Smooth muscle cell (in vitro differentiated cells): ENCODE data around the gene LHCGR. TPM values are rescaled to one million over a fixed set of nuclear protein-coding genes. Genes with fewer than 3 reads are reported as not detected.
"Not testable (repeated sequence)": the region's sequence is repeated elsewhere in the genome, so short reads cannot be mapped to it uniquely, and the experiment has no call there.

ENCODE experiments used
- DNase-seq: peaks from one replicate; lab custom pipeline; 2025; ENCODE audit not compliant: unreplicated experiment; lab: John Stamatoyannopoulos, UW
- H2AFZ ChIP-seq: fragments of 200-600 bp; sonication (generic); 2 replicates; pipeline ENCODE4 v1.6.0; 2016; ENCODE audit warnings: antibody characterized with exemption, low read depth, mild to moderate bottlenecking
- H3F3A ChIP-seq: fragments of 200-600 bp; sonication (generic); 2 replicates; pipeline ENCODE4 v1.6.0; 2017; ENCODE audit warnings: antibody characterized with exemption, low read depth
- H3K27ac ChIP-seq: fragments of 200-600 bp; sonication (generic); 2 replicates; pipeline ENCODE4 v1.5.1; 2016; ENCODE audit warnings: low read depth, mild to moderate bottlenecking
- H3K27me3 ChIP-seq: fragments of 200-600 bp; sonication (generic); 2 replicates; pipeline ENCODE4 v1.6.1; 2016; ENCODE audit warnings: low read depth, mild to moderate bottlenecking
- H3K36me3 ChIP-seq: fragments of 200-600 bp; sonication (generic); 2 replicates; pipeline ENCODE4 v1.5.1; 2016; ENCODE audit warnings: low read depth
- H3K4me1 ChIP-seq: fragments of 200-600 bp; sonication (generic); 2 replicates; pipeline ENCODE4 v1.5.1; 2016; ENCODE audit warnings: low read depth
- H3K4me2 ChIP-seq: fragments of 200-600 bp; sonication (generic); 2 replicates; pipeline ENCODE4 v1.6.0; 2016; ENCODE audit warnings: mild to moderate bottlenecking
- H3K4me3 ChIP-seq: fragments of 200-600 bp; sonication (generic); 2 replicates; pipeline ENCODE4 v1.5.1; 2016; ENCODE audit warnings: mild to moderate bottlenecking
- H3K79me2 ChIP-seq: fragments of 200-600 bp; sonication (generic); 2 replicates; pipeline ENCODE4 v1.6.0; 2016; ENCODE audit warnings: low read depth, mild to moderate bottlenecking
- H3K9ac ChIP-seq: fragments of 200-600 bp; sonication (generic); 2 replicates; pipeline ENCODE4 v1.6.0; 2016; ENCODE audit warnings: low read depth
- H3K9me3 ChIP-seq: fragments of 200-600 bp; sonication (generic); replicated peaks from 2 replicates; pipeline ENCODE4 v1.5.1; 2016; ENCODE audit warnings: low read depth
- H4K20me1 ChIP-seq: fragments of 200-600 bp; sonication (generic); 2 replicates; pipeline ENCODE4 v1.6.0; 2016; ENCODE audit warnings: low read depth
- CTCF ChIP-seq: fragments of 200-600 bp; sonication (generic); IDR thresholded peaks from 2 replicates; pipeline ENCODE4 v1.5.1; 2017; ENCODE audit warnings: borderline replicate concordance, mild to moderate bottlenecking, antibody characterized with exemption; ENCODE audit not compliant: insufficient read depth, poor library complexity, severe bottlenecking
- WGBS: methylation state at CpG from one replicate; pipeline ENCODE4 v1.1.7; 2016; ENCODE audit warnings: low lambda C conversion rate; 5-methylcytosine and 5-hydroxymethylcytosine counted together
- polyA plus RNA-seq: library from polyadenylated mRNA; unstranded; fragments of >200 nt; fragmentation: Nextera tagmentation; extraction: Ambion mirVana; gene quantifications from 2 replicates; pipeline ENCODE4 v1.2.1, GENCODE V29; 2016
- total RNA-seq: library from RNA; depleted of rRNA; stranded (reverse); fragments of >200 nt; gene quantifications from 2 replicates; pipeline ENCODE4 v1.2.3, GENCODE V29; 2014

The LHCGR gene
- total and polyA plus RNA-seq, 2 experiments from 2014 or later, result not detected

GRCh38 chr2:48750128-48750739 is 5.3 kb downstream of the LHCGR start:
- no peak overlapping the region for H3K9ac ChIP-seq

GRCh38 chr2:48749291-48750127 is 6.0 kb downstream of the LHCGR start:
- peaks cover under 1% of the 10 kb centered on the region for H3K4me1 ChIP-seq
- 55% methylated on average over 2 of the region's 2 CpGs for WGBS
- H3K27me3 ChIP-seq, result peaks cover 2% of the 10 kb centered on the region
- no peaks in the 10 kb centered on the region for H3K9me3 ChIP-seq
- H3K79me2 ChIP-seq, result no peaks in the 10 kb centered on the region
- no peak overlapping the region for H3K4me3 ChIP-seq
- H3K36me3 ChIP-seq, result no peaks in the 10 kb centered on the region
- H3K27ac ChIP-seq, result no peak overlapping the region
- H2AFZ ChIP-seq, result no peak overlapping the region
- no peak overlapping the region for H3K4me2 ChIP-seq
- no peaks in the 10 kb centered on the region for H4K20me1 ChIP-seq
- H3F3A ChIP-seq, result no peaks in the 10 kb centered on the region
- DNase-seq, result no peak
- no peak for TF ChIP-seq CTCF
- no peak overlapping the region for H3K9ac ChIP-seq

More at GRCh38 chr2:48750128-48750739, 5.3 kb downstream of the LHCGR start:
- DNase-seq, result no peak
- H3F3A ChIP-seq, result no peaks in the 10 kb centered on the region
- no peak overlapping the region for H3K4me2 ChIP-seq
- TF ChIP-seq CTCF, result no peak
- H3K27ac ChIP-seq, result no peak overlapping the region
- H3K9me3 ChIP-seq, result no peaks in the 10 kb centered on the region
- no peaks in the 10 kb centered on the region for H4K20me1 ChIP-seq
- H3K79me2 ChIP-seq, result no peaks in the 10 kb centered on the region
- peaks cover 3% of the 10 kb centered on the region for H3K4me1 ChIP-seq
- no peak overlapping the region for H2AFZ ChIP-seq
- peaks cover 9% of the 10 kb centered on the region for H3K27me3 ChIP-seq
- no peak overlapping the region for H3K4me3 ChIP-seq
- H3K36me3 ChIP-seq, result no peaks in the 10 kb centered on the region

- no peaks in the 10 kb centered on the region for H3F3A ChIP-seq
- no peak for DNase-seq
- H3K4me1 ChIP-seq, result no peaks in the 10 kb centered on the region
- H3K9ac ChIP-seq, result no peak overlapping the region
- no peaks in the 10 kb centered on the region for H3K9me3 ChIP-seq
- no peak overlapping the region for H3K4me2 ChIP-seq
- no peaks in the 10 kb centered on the region for H3K36me3 ChIP-seq
- H2AFZ ChIP-seq, result no peak overlapping the region
- H3K4me3 ChIP-seq, result no peak overlapping the region
- no peaks in the 10 kb centered on the region for H3K79me2 ChIP-seq
- 93% methylated on average over 6 of the region's 6 CpGs for whole genome bisulfite sequencing
- H3K27ac ChIP-seq, result no peak overlapping the region
- H3K27me3 ChIP-seq, result no peaks in the 10 kb centered on the region
- H4K20me1 ChIP-seq, result no peaks in the 10 kb centered on the region
- no peak for TF ChIP-seq CTCF
These were observed 8.2 kb downstream of the LHCGR start for GRCh38 chr2:48747319-48747718.

- not testable (repeated sequence) for H3K27me3 ChIP-seq, H3K4me3 ChIP-seq, H3K9ac ChIP-seq, H3K27ac ChIP-seq, H3K36me3 ChIP-seq, H2AFZ ChIP-seq, H4K20me1 ChIP-seq, H3K4me2 ChIP-seq, H3K9me3 ChIP-seq, DNase-seq, H3F3A ChIP-seq, H3K4me1 ChIP-seq, H3K79me2 ChIP-seq
- WGBS, result 95% methylated on average over 3 of the region's 4 CpGs
These were observed 16.3 kb downstream of the LHCGR start for GRCh38 chr2:48739236-48739635.
